NB4 (cell line): Measurements from ENCODE around the gene KIRREL3.
"Not testable (repeated sequence)": the region's sequence is repeated elsewhere in the genome, so short reads cannot be mapped to it uniquely, and the experiment has no call there.

Experiments
- DNase-seq: peaks from one replicate; pipeline ENCODE4 v3.0.0; 2010; ENCODE audit warnings: low read depth
- H3K4me3 ChIP-seq: one replicate; pipeline ENCODE4 v1.5.1; 2011; ENCODE audit warnings: mild to moderate bottlenecking, low read depth, low read length, moderate library complexity
- CTCF ChIP-seq: IDR thresholded peaks from one replicate; pipeline ENCODE4 v1.5.1; 2012; ENCODE audit warnings: low read depth, low read length
- MAX ChIP-seq: IDR thresholded peaks from 2 replicates; pipeline ENCODE4 v1.6.1; 2011; ENCODE audit warnings: low read depth, low read length
- MYC ChIP-seq: IDR thresholded peaks from 2 replicates; pipeline ENCODE4 v1.6.1; 2011; ENCODE audit warnings: low read depth, low read length
- POLR2A ChIP-seq: IDR thresholded peaks from 2 replicates; pipeline ENCODE4 v1.6.1; 2011; ENCODE audit warnings: mild to moderate bottlenecking; ENCODE audit not compliant: insufficient read length; ENCODE audit errors: extremely low read depth

The KIRREL3 gene

GRCh38 chr11:126963603-126964363 is 36.8 kb downstream of the KIRREL3 start:
- DNase-seq, result no peak
- no peak overlapping the region for H3K4me3 ChIP-seq
- no peak for TF ChIP-seq MAX
- no peak for TF ChIP-seq MYC
- TF ChIP-seq POLR2A, result no peak

GRCh38 chr11:126963115-126963514 is 37.5 kb downstream of the KIRREL3 start:
- H3K4me3 ChIP-seq, result no peak overlapping the region
- TF ChIP-seq MAX, result no peak
- no peak for TF ChIP-seq CTCF
- no peak for TF ChIP-seq POLR2A
- TF ChIP-seq MYC, result no peak
- no peak for DNase-seq

- DNase-seq, result no peak
- TF ChIP-seq POLR2A, result no peak
- no peak for TF ChIP-seq MYC
- peak; percentile 53 for TF ChIP-seq MAX
- no peak for TF ChIP-seq CTCF
- H3K4me3 ChIP-seq, result no peak overlapping the region
Observed at GRCh38 chr11:126959700-126960099, 40.9 kb downstream of the KIRREL3 start.

GRCh38 chr11:126956635-126957034 is 43.9 kb downstream of the KIRREL3 start:
- DNase-seq, result no peak
- no peak overlapping the region for H3K4me3 ChIP-seq
- TF ChIP-seq MYC (no peak), CTCF (no peak), POLR2A (no peak), MAX (no peak)

- not testable (repeated sequence) for DNase-seq
Observed at GRCh38 chr11:126952533-126952932, 48.0 kb downstream of the KIRREL3 start.

GRCh38 chr11:126951465-126951864 is 49.1 kb downstream of the KIRREL3 start:
- no peak for DNase-seq
- H3K4me3 ChIP-seq, result no peak overlapping the region
- TF ChIP-seq MAX (no peak), MYC (no peak), POLR2A (no peak), CTCF (no peak)

More at GRCh38 chr11:126952533-126952932, 48.0 kb downstream of the KIRREL3 start:
- H3K4me3 ChIP-seq, result not testable (repeated sequence)
